KOPT-K1 (cell line): Measurements from ENCODE around the gene RTN4RL1.
A peak's percentile ranks its signal among the peaks of the same experiment; 100 is the strongest.

Experiments
- H3K27ac ChIP-seq: fragments of 200-600 bp; sonication (generic); 2 replicates; pipeline ENCODE4 v1.5.1; 2016; ENCODE audit warnings: antibody characterized with exemption, mild to moderate bottlenecking, low read depth, low read length; ENCODE audit not compliant: poor library complexity, severe bottlenecking
- H3K36me3 ChIP-seq: fragments of 200-600 bp; sonication (generic); 2 replicates; pipeline ENCODE4 v1.5.1; 2017; ENCODE audit warnings: antibody characterized with exemption, mild to moderate bottlenecking, low read length, moderate library complexity; ENCODE audit not compliant: insufficient read depth
- H3K9me3 ChIP-seq: fragments of 200-600 bp; sonication (generic); 2 replicates; pipeline ENCODE4 v1.5.1; 2017; ENCODE audit warnings: antibody characterized with exemption, low read length, mild to moderate bottlenecking; ENCODE audit not compliant: insufficient read depth, poor library complexity, severe bottlenecking

The RTN4RL1 gene

GRCh38 chr17:2054512-2055291 is 29.6 kb upstream of the RTN4RL1 start, which contains the start of gene HIC1:
HIC1 (plus strand) TSS chr17:2055103; CDS start chr17:2056691, 1,588 bp downstream.
- peaks cover under 1% of the 10 kb centered on the region; the same call in 1 of the 2 replicates for H3K36me3 ChIP-seq
- no peak within 1 kb of the TSS for H3K27ac ChIP-seq
- H3K9me3 ChIP-seq, result no peaks in the 10 kb centered on the region

- no peak overlapping the region for H3K27ac ChIP-seq
- no peaks in the 10 kb centered on the region for H3K36me3 ChIP-seq
Measured at GRCh38 chr17:2054262-2054511, 29.1 kb upstream of the RTN4RL1 start.

DNA sequence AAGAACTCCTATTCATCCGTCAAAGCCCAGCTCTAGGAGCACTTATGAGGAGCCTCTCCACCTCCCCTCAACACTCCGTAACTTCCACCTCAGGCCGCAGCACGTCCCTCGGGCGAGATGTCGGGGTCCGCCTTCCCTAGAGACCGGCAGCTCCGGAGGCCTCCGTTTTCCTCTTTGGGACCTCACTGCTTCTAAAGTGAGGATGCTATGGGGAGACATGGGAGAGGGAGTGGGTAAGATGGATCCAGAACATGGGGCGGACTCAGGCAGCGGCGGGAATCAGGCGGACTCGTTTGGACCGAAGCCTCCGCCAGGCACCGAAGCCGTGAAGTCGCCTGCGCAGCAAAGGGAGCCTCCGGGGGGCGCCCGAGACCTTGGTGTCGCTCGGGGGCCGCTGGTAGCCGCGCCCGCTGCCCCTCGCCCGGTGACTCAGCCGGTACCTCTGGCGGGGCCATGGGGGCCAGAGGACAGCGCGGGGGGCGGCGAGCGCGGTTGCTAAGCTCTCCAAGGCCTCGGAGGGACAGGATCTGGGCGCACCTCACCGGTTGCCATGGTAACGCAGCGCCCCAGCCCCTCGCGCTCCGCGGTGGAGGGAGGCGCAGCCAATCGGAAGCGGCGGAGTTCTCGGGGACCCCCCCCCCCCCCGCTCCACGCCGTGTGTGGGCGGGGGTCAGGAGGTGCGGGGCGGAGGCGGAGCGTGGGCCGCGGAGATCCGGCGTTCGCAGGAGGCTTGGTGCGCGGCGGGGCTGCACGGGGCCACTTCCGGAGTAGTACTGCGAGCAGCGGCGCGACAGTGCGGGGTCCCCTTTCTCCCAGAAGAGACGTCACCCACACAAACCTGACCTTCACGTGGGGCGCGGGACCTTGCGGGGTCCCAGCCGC is 28.5 kb upstream of the RTN4RL1 start:
- Histone ChIP-seq H3K9me3 (no peaks in the 10 kb centered on the region), H3K36me3 (no peaks in the 10 kb centered on the region), H3K27ac (no peak overlapping the region)

More at GRCh38 chr17:2054262-2054511, 29.1 kb upstream of the RTN4RL1 start:
- no peaks in the 10 kb centered on the region for H3K9me3 ChIP-seq

DNA sequence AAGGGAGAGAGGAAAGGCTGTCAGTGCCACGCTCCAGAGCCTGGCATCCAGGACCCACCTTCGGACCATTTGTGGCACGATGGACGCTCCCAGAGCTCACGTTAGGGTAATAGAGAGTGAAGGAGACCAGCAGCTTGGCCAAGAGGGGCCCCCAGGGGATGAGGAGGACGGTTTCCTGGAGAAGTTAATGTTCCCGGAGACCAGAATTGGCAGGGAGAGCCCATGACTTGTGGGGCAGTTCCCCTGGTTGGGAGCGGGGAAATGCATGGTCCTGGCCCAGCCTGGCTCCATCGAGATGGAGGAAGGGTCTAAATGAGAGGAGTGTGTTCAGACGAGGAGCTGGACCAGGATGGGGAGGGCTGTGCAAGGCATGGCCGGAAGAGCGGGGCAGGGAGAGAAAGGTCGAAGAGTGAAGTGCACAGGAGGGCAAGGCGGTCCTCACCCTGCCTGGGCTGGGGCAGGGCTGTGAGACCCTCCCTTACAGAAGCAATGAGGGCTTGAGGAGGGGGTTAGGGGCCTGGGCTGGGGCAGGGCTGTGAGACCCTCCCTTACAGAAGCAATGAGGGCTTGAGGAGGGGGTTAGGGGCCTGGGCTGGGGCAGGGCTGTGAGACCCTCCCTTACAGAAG is 26.9 kb upstream of the RTN4RL1 start:
- H3K9me3 ChIP-seq, result no peaks in the 10 kb centered on the region
- H3K36me3 ChIP-seq, result no peaks in the 10 kb centered on the region
- H3K27ac ChIP-seq, result no peak overlapping the region

- no peak overlapping the region for H3K27ac ChIP-seq
- no peaks in the 10 kb centered on the region for H3K9me3 ChIP-seq
Measured at GRCh38 chr17:2051061-2051932, 26.2 kb upstream of the RTN4RL1 start.

GRCh38 chr17:2050300-2051060 is 25.3 kb upstream of the RTN4RL1 start:
- Histone ChIP-seq H3K27ac (no peak overlapping the region), H3K9me3 (no peaks in the 10 kb centered on the region), H3K36me3 (no peaks in the 10 kb centered on the region)

More at GRCh38 chr17:2051061-2051932, 26.2 kb upstream of the RTN4RL1 start:
- H3K36me3 ChIP-seq, result no peaks in the 10 kb centered on the region

GRCh38 chr17:2049333-2050299 is 24.5 kb upstream of the RTN4RL1 start:
- H3K27ac ChIP-seq, result no peak overlapping the region
- no peaks in the 10 kb centered on the region for H3K9me3 ChIP-seq
- H3K36me3 ChIP-seq, result peaks cover 2% of the 10 kb centered on the region; the same call in 1 of the 2 replicates

GRCh38 chr17:2048805-2049204 is 23.7 kb upstream of the RTN4RL1 start:
- peaks cover 10% of the 10 kb centered on the region; the same call in 1 of the 2 replicates for H3K36me3 ChIP-seq
- no peak overlapping the region for H3K27ac ChIP-seq
- H3K9me3 ChIP-seq, result no peaks in the 10 kb centered on the region

- Histone ChIP-seq H3K27ac (no peak overlapping the region), H3K9me3 (no peaks in the 10 kb centered on the region)
Measured at GRCh38 chr17:2047590-2047989, 22.5 kb upstream of the RTN4RL1 start.

GRCh38 chr17:2044263-2044894 is 19.2 kb upstream of the RTN4RL1 start:
- Histone ChIP-seq H3K9me3 (no peaks in the 10 kb centered on the region), H3K36me3 (peaks cover 38% of the 10 kb centered on the region), H3K27ac (no peak overlapping the region)

More at GRCh38 chr17:2047590-2047989, 22.5 kb upstream of the RTN4RL1 start:
- H3K36me3 ChIP-seq, result peaks cover 20% of the 10 kb centered on the region; the same call in 1 of the 2 replicates

DNA sequence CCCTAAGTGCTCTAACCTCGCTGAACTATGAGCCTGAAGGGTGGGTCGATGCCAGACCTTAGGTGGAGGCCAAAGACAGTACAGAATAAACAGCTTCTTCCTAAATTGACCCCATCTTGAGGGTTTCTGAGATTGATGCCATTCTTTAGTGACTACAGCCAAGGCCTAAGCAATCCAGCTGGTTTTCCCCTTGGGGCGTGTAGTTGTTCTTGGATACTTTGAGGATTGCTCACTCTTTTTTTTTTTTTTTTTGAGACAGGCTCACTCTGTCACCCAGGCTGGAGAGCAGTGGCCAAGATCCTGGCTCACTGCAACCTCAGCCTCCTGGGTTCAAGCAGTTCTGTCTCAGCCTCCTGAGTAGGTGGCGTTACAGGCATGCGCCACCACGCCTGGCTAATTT is 18.7 kb upstream of the RTN4RL1 start:
- no peaks in the 10 kb centered on the region for H3K9me3 ChIP-seq
- peaks cover 38% of the 10 kb centered on the region for H3K36me3 ChIP-seq
- no peak overlapping the region for H3K27ac ChIP-seq

DNA sequence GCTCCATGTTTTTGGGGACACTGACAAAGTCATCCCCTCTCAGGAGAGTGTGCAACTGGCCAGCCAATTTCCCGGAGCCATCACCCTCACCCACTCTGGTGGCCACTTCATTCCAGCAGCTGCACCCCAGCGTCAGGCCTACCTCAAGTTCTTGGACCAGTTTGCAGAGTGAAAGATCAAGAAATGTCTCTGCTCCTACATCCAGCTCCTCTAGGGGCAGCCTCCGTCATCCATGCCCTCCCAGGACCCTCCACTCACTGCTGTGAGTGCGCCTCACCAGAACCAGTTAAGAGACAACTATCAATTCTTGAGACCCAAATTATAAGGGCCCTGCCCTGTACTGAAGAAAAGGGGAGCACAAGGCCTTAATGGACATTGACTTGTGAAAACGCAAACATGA is 17.8 kb upstream of the RTN4RL1 start:
- Histone ChIP-seq H3K36me3 (peaks cover 43% of the 10 kb centered on the region), H3K27ac (peak overlapping the region; percentile 89), H3K9me3 (no peaks in the 10 kb centered on the region)
